Activated CD8-positive, alpha-beta T cell treated with anti-CD3 and anti-CD28 coated beads, Interleukin-2, amount 10 ng/mL, durations not matched to agents 7 days and 5 days (primary cell): ENCODE data around the gene GTSE1. TPM values are rescaled to one million over a fixed set of nuclear protein-coding genes. Genes with fewer than 3 reads are reported as not detected.
A peak's percentile ranks its signal among the peaks of the same experiment; 100 is the strongest.

Experiments
- ATAC-seq: fragments of 150-1000 bp; cut with Tn5 transposase; one replicate; pipeline ENCODE4 v1.10.0; 2021; ENCODE audit warnings: moderate library complexity
- CTCF ChIA-PET: fragments of 350-600 bp; sonication (Branson Sonifier 250); formaldehyde crosslinking; loops from one replicate; lab custom pipeline; 2021; ENCODE audit warnings: antibody characterized with exemption; lab: Charles Lee
- POLR2A ChIA-PET: fragments of 350-600 bp; sonication (Branson Sonifier 250); formaldehyde crosslinking; loops from one replicate; lab custom pipeline; 2021; ENCODE audit warnings: antibody characterized with exemption; lab: Charles Lee
- DNase-seq: peaks from one replicate; pipeline ENCODE4 v3.0.0-alpha.2; 2020
- H3K27ac Mint-ChIP-seq: one replicate; pipeline ENCODE4 v1.8.0; 2021; ENCODE audit warnings: mild to moderate bottlenecking, mixed read lengths
- H3K27me3 Mint-ChIP-seq: one replicate; pipeline ENCODE4 v1.8.0; 2021; ENCODE audit warnings: low read depth, mixed read lengths
- H3K36me3 Mint-ChIP-seq: one replicate; pipeline ENCODE4 v1.8.0; 2021; ENCODE audit warnings: low read depth, mixed read lengths
- H3K4me1 Mint-ChIP-seq: one replicate; pipeline ENCODE4 v1.8.0; 2021; ENCODE audit warnings: low read depth, mixed read lengths
- H3K4me3 Mint-ChIP-seq: one replicate; pipeline ENCODE4 v1.8.0; 2021; ENCODE audit warnings: mild to moderate bottlenecking, mixed read lengths
- H3K9me3 Mint-ChIP-seq: one replicate; pipeline ENCODE4 v1.8.0; 2022; ENCODE audit warnings: mixed read lengths; ENCODE audit not compliant: insufficient read depth
- total RNA-seq, 2 experiments: library from RNA; stranded (reverse); gene quantifications; one replicate each; pipeline ENCODE4 v1.2.3, GENCODE V29; 2021

The GTSE1 gene
- total RNA-seq, 2 experiments from 2014 or later: 111 to 114 TPM

DNA sequence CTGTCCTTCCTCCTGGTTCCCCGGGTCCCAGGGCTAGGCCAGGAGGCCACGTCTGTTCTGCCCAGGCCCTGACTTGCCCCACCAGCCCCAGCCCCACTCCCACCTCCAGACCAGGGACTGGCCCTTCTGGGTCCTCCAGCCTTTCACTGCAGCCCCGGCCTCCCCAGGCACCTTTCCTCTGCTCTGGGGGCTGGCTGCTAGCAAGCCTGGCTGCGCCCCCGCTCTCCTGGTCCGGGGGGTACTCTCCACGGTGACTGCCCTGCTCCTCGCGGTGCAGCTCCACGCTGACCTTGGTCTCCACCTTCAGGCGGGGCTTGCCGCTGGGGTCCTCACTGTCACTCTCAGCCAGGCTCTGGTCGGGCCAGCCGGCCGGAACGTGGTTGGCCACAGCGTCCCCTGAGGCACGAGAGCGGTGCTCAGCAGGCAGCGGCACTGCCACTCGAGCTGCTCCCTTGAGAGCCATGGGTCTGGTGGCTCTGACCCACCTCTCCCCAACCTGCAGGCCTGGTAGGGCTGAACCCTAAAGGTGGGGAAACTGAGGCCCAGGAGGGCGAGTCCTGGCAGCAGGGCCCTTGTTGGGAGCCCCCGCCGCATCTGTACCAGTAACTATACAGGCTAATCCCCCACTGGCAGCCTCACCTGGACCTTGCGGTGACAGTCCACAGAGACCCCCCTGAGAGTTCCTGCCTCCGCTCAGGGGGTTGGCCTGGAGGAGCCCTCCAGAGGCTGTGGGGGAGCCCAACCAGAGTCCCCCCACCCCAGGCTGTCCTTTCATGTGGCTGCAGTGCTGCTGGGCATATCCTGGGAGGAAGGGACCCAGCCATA, 67.9 kb downstream of the GTSE1 start:
- Mint-ChIP-seq H3K4me1 (peaks cover 2% of the 10 kb centered on the region), H3K27ac (no peak overlapping the region), H3K9me3 (no peaks in the 10 kb centered on the region), H3K36me3 (no peaks in the 10 kb centered on the region), H3K4me3 (no peak overlapping the region), H3K27me3 (no peaks in the 10 kb centered on the region)
- ATAC-seq (no peak), DNase-seq (no peak)
- CTCF ChIA-PET: interaction anchor here (0.7 kb wide), 1 partner anchor 177 kb away, joined by 3 read pairs; no protein-coding TSS in a partner anchor
- POLR2A ChIA-PET: no interaction called here

DNA sequence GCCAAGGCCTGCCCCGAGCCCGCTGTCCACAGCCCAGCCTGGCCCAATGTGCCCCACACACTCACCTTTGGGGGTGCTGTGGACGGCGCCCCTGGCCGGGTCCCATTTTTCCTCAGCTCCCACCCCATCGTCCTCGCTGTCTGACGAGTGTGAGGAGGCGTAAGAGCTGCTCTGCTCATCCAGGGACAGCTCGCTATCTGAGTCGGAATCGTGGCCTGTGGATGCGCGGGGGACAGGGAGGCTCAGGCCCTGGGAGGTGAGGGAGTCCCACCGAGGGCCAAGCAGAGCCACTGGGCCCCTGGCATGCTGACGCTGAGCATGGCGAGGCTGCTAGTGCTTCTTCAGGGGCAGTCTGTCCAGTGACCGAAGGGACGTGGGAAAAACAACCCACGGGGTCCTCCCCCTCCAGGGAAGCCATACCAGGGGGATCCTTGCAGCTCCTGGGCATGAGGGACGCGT, 68.5 kb downstream of the GTSE1 start:
- ChIA-PET CTCF (interaction anchor here (0.7 kb wide), 1 partner anchor 176 kb away, joined by 3 read pairs; no protein-coding TSS in a partner anchor), POLR2A (no interaction called here)
- H3K27me3 Mint-ChIP-seq: no peaks in the 10 kb centered on the region
- ATAC-seq (no peak), DNase-seq (no peak)
- H3K36me3 Mint-ChIP-seq: no peaks in the 10 kb centered on the region
- H3K9me3 Mint-ChIP-seq: no peaks in the 10 kb centered on the region
- H3K4me1 Mint-ChIP-seq: peaks cover 6% of the 10 kb centered on the region
- H3K4me3 Mint-ChIP-seq: no peak overlapping the region
- no peak overlapping the region for H3K27ac Mint-ChIP-seq

DNA sequence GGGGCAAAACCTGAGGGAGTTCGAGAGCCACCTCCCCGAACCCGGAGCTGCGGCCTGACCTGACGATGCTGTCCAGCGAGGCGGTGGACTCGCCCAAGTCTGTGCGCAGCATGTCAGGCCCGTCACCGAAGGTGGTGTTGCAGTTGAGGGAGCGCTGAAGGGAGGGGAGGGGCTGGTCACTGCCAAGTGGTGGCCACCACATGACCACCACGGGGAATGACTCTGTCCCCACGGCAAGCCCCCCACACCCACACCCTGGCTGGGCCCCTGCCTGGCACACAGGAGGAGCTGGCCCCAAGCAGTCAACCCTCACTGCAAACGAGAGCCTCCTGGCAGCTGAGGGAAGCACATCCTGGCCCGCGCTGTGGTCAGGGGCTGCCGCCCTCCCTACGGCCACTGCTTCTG, 69.7 kb downstream of the GTSE1 start:
- DNase-seq (no peak), ATAC-seq (no peak)
- ChIA-PET CTCF (interaction anchor here (1.8 to 2.6 kb wide), 2 partner anchors 178 to 188 kb away, joined by 6 to 68 read pairs; no protein-coding TSS in a partner anchor), POLR2A (no interaction called here)
- Mint-ChIP-seq H3K4me3 (no peak overlapping the region), H3K36me3 (no peaks in the 10 kb centered on the region), H3K4me1 (peaks cover 16% of the 10 kb centered on the region), H3K9me3 (no peaks in the 10 kb centered on the region), H3K27ac (no peak overlapping the region), H3K27me3 (no peaks in the 10 kb centered on the region)

DNA sequence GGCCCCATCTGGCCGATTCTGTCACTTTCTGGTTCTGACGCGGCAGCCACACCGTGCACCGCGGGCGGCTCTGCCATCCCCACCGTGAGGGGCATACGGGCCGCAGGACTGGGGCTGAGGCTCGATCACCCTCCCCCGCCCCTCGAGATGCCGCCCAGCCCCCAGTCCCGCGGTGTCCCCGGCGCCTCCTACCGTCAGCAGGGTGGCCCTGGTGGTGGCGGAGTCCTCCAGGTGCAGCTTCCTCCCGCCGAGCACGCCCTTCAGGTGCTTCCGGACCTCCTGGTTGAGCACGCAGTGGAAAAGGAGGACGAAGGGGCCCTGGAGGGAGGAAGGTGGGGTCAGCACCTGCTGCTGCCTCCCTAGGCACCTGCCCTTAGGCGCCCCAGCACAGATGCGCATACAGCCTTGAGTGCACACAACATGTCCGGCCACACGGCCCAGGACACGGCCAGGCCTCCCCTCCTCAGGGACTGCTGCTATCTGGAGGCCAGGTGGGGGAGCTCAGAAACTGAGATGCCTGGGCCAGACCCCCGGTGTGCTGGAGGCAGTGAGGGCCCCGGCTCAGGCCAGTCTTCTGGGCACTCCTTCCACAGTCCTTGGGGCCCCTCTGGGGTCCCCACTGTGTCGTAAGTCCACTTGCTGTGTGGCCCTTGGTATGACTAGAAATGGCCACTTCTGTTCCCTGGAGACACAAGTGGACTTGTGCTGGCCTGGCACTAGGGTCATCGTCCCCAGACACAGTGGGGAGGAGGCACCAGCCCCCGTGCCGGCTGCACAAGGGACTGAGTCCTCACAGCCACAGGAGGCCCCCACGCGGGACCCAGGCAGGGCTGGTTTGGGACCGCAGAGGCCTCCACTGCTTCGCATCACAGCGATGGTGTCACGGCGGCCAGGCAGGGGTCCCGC, 70.4 kb downstream of the GTSE1 start:
- Mint-ChIP-seq H3K27me3 (peaks cover 7% of the 10 kb centered on the region), H3K9me3 (no peaks in the 10 kb centered on the region), H3K4me3 (no peak overlapping the region), H3K36me3 (no peaks in the 10 kb centered on the region), H3K4me1 (peaks cover 18% of the 10 kb centered on the region), H3K27ac (no peak overlapping the region)
- ChIA-PET CTCF (interaction anchor here (0.6 to 2.6 kb wide), 24 partner anchors 8 to 540 kb away, joined by 3 to 68 read pairs (median 4); partner anchors contain the start of gene TTC38), POLR2A (no interaction called here)
- DNase-seq: no peak
- ATAC-seq: peak; percentile 31

DNA sequence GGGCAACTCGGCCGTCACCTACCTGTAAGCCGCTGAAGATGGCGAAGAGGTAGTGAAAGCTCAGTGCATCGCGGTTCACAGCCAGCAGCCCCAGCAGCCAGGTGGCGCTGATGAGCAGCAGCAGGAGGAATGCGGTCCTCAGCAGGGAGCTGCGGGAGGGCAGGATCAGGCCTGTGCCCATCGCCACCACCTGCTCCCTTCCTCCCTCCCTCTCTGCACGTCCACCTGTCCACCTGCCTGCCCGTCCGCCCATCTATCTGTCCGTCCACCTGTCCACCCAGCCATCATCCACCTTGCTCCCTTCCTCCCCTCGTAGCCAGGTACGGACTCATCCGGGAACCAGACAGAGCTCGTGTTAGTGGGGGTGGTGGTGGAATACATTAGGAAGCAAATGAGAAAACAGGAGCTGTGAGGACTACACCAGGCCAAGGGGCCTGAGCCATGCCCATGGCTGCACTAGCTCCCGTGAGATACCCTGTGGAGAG, 71.1 kb downstream of the GTSE1 start:
- Mint-ChIP-seq H3K27me3 (peaks cover 11% of the 10 kb centered on the region), H3K36me3 (no peaks in the 10 kb centered on the region), H3K4me3 (no peak overlapping the region), H3K4me1 (peaks cover 17% of the 10 kb centered on the region), H3K27ac (no peak overlapping the region), H3K9me3 (no peaks in the 10 kb centered on the region)
- ChIA-PET POLR2A (no interaction called here), CTCF (interaction anchor here (0.6 to 2.6 kb wide), 27 partner anchors 9 to 541 kb away, joined by 3 to 68 read pairs (median 3); partner anchors contain the start of gene TTC38)
- peak; percentile 80 for ATAC-seq
- DNase-seq: peak; percentile 80

DNA sequence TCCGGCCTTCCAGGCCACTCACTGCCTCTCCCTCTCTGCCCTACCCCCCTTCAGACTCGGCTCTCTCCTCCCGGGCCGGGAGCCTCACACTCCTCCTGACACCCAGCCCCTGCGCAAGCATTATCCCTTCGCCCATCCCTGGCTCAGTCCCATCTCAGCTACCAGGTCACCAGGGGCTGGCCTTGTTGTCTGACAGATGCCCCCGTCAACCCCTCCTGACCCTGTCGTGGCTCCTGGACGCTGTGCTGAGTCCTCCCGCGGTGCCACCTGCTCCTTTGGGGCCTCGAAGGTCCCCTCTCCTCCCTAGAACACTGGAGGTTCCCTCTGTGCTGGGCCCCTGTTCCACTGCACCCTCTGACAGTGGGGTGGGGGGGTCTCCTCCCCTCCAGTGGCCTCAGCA, 71.8 kb downstream of the GTSE1 start:
- CTCF ChIA-PET: interaction anchor here (0.7 to 2.6 kb wide), 16 partner anchors 8 to 541 kb away, joined by 3 to 68 read pairs (median 4); no protein-coding TSS in a partner anchor
- ATAC-seq (no peak), DNase-seq (no peak)
- Mint-ChIP-seq H3K4me3 (no peak overlapping the region), H3K9me3 (no peaks in the 10 kb centered on the region), H3K36me3 (no peaks in the 10 kb centered on the region), H3K27ac (no peak overlapping the region), H3K27me3 (peaks cover 15% of the 10 kb centered on the region), H3K4me1 (peaks cover 21% of the 10 kb centered on the region)
- POLR2A ChIA-PET: no interaction called here

DNA sequence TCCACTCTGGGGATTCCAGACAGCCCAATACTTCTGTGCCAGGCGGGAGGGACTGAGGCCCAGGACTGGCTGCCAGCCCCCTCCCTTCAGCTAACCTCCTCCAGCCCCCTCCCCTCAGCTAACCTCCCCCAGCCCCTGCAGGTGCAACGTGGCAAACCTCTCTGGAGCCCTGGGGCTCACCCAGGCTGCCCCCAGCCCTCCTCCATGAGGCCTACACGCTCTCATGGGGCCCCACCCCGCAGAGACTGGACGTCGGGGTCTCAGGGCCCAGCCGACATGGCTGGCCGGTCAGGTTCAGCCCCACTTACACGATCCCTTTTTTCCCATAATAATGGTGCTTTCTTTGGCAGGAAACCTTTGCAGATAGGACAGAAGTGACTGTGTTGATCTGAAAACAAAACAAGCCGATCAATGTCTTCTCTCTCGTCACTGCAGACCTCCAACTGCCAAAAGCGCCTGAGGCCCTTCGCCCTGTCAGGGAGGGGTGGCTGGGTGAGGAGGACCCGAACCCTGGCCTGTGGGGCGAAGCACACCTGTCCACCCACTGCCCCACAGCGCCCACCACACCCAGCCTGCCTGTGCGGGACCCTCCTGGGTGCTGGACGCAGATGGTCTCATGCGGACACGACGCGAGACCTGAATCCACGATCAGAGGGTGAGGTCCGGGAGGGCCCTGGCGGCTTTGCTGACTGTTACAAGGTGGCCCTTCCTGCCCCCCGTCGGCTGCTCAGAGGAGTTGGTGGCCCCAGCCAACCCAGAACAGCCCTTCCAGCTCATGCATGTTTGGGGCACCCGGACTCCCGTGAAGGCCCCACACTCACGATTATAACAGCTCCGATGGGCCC, 72.4 kb downstream of the GTSE1 start:
- Mint-ChIP-seq H3K27ac (no peak overlapping the region), H3K4me1 (peaks cover 26% of the 10 kb centered on the region), H3K36me3 (peaks cover under 1% of the 10 kb centered on the region), H3K4me3 (no peak overlapping the region), H3K27me3 (peaks cover 20% of the 10 kb centered on the region), H3K9me3 (no peaks in the 10 kb centered on the region)
- ChIA-PET CTCF (interaction anchor here (1.3 to 1.8 kb wide), 2 partner anchors 8 to 113 kb away, joined by 3 to 8 read pairs; no protein-coding TSS in a partner anchor), POLR2A (no interaction called here)
- no peak for DNase-seq
- no peak for ATAC-seq

DNA sequence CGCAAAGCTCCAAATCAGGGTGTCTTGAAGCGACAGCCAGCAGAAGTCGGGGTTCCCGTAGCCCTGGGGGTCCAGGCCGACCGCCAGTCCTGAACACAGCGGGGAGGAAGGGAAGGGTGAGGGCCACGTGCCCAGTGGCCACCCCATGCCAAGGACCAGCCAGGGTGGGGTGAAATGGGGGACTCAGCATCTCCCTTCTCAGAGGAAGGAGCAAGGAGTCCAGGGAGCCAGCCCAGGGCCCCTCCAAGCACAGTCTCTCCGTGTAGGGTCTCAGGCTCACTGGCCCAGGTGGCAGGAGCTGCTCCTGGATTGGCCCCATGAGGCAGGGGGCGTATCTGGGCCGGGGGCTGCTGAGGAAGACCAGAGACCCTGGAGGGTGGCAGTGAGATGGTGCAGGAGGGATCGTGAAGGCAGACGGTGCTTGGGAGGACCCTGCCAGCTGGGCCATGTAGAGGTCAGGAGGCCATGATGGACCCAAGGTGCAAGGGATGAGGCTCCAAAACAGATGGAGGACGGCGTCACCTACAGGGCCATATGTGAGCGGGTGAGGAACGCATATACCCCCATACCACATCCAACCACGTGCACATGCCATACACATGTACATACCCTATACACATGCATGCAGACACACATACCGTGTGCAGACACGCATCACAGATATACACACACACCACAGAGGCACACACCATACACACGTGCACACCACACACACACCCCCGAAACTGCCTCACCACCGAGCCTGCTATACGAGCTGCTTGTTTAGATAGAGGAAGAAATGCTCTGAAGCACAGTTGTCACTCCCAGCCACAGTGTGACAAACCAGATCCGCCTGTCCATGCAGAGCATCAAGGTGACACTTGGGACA, 73.3 kb downstream of the GTSE1 start:
- H3K4me1 Mint-ChIP-seq: peaks cover 31% of the 10 kb centered on the region
- H3K4me3 Mint-ChIP-seq: no peak overlapping the region
- peaks cover 22% of the 10 kb centered on the region for H3K27me3 Mint-ChIP-seq
- CTCF ChIA-PET: no interaction called here
- no peaks in the 10 kb centered on the region for H3K9me3 Mint-ChIP-seq
- DNase-seq: no peak
- no peak for ATAC-seq
- no peak overlapping the region for H3K27ac Mint-ChIP-seq
- H3K36me3 Mint-ChIP-seq: peaks cover 1% of the 10 kb centered on the region
- POLR2A ChIA-PET: no interaction called here

DNA sequence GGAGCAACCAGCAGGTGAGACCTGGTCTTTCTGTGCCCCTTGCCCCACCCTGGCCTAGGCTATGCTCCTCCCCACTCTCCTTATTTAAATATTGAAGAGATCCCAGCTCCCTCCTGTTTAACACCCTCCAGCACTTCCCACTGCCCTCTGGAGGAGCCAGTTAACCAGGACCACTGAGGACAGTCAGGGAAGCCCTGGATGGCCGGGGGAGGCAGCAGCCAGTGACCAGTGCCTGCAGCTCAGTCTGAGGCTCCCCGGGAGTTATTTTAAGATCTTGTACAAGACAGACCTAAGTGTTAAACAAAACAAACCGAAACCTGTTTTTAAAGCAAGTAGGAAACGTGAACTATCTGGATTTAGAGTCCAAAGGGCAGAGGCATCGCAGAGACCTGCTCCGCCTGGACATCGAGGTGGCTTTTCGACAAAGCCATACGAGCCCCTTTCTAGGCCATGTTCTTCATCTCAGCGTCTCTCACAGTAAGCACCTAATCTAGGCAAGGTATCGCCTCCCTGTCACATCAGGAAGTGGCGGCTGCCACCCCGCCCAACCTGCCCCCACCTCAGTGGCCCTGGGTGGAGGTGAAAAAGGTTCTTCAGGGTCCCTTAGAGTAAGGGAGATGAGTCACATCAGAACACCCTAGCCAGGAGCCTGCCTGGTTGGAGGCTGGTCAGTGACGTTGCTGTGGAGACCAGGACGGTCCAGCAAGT, 74.1 kb downstream of the GTSE1 start:
- Mint-ChIP-seq H3K27me3 (peaks cover 28% of the 10 kb centered on the region), H3K9me3 (peaks cover 6% of the 10 kb centered on the region), H3K27ac (peak overlapping the region; percentile 35), H3K4me1 (peaks cover 31% of the 10 kb centered on the region), H3K4me3 (no peak overlapping the region), H3K36me3 (peaks cover 1% of the 10 kb centered on the region)
- no peak for ATAC-seq
- DNase-seq: peak; percentile 41
- ChIA-PET CTCF (no interaction called here), POLR2A (no interaction called here)
